IPS-NIHi7 (cell line): ENCODE results near the gene PTPRO.

Experiments
- DNase-seq: peaks from one replicate; pipeline ENCODE4 v3.0.0; 2012; ENCODE audit warnings: mixed read lengths; ENCODE audit errors: extremely low spot score

Gene PTPRO

GRCh38 chr12:15350643-15351042, 28.3 kb downstream of the PTPRO start:
- DNase-seq = no peak

GRCh38 chr12:15355766-15356165, 33.5 kb downstream of the PTPRO start:
- DNase-seq = no peak

- DNase-seq = no peak
Measured at GRCh38 chr12:15356951-15357364, 34.6 kb downstream of the PTPRO start.

- DNase-seq = no peak
Measured at GRCh38 chr12:15364221-15365160, 42.2 kb downstream of the PTPRO start.

- DNase-seq = no peak
Measured at GRCh38 chr12:15368812-15369211, 46.5 kb downstream of the PTPRO start.

DNA sequence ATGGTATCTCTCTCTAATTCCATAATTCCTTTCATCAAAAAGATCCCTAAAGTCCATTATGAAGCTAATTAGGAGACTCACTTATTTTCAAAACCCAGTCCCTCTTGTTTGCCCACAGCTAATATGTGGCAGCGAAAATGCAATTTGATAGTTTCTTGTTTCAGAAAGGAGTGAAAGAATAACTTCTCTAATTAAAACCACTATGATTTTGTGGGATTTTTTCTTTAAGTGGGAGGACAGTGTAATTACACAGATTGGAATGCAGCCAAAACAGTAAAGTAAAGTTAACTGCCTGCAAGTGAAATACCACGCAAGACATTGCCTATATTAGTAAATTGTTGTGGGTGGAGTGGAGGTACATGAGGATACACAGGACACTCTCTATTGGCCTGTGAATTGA, 50.0 kb downstream of the PTPRO start:
- no peak for DNase-seq

DNA sequence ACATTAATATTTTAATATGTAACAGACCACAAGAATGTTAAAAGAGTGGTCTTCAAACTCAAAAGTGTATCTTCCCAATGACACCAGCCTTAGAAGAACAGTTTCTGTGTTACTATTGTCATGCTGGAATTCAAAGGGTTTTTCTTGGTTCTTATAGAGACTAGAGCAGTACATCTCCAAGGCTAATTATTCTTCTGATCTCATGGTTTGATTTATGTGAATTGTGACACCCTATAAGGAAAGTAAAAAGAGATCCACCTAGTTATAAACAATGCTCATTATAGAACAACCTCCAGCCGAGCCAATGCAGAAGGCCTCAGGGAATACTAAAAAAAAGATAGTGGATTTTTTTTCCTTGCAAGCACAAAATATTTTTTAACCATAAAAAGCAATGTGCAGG, 65.5 kb downstream of the PTPRO start:
- DNase-seq = no peak

DNA sequence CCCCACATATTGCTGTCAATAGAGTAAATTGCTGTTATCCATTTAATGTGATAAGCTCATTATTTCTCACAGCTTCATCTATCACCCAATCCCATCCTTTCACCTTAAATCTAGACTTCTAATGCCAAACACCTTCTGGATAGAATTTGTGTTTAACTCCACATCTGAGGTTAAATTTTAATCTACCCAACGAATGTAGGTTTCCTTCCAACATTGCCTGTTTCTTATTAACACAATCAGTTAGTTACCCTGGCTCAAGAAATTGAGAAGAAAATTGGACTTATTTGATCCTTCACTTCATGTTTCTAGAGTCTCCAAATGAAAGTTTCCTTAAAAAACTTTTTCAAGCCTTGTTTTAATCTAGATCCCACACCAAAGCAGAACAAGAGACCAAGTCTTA, 67.3 kb downstream of the PTPRO start:
- no peak for DNase-seq

- no peak for DNase-seq
Measured at GRCh38 chr12:15393037-15393436, 70.7 kb downstream of the PTPRO start.

DNA sequence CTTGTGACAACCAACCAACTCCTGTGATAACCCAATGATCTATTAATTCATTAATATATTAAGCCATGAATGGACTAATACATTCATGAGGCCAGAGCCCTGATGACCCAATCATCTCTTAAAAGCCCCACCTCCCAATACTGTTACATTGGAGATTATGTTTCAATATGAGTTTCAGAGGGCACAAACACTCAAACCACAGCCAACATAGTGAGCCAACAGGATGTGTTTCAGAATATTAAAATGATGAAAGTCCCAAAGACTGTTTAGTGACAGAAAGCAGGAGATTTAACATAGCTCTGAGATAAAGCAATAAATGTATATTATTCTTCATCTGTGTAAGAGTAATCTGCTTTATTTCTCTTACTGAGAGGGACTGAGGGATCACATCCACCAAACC, 71.7 kb downstream of the PTPRO start:
- DNase-seq = no peak

DNA sequence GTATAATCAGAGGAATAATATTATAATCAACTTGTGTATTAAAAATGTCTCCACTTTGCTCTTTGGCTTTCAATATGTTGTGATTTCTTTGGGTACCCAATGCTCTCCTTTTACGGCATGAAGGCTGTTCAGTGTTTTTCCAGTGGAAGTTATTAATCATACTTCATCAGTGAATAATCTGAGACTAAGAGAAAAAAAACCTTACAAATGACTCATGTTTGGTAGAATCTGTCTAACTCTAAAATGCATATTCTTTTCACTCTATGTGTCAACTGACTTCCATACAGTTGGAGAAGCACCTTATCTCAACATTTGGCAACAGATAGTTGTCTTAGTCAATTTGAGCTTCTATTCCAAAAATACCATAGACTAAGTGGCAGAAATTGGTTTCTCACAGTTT, 82.2 kb downstream of the PTPRO start:
- DNase-seq = no peak

DNA sequence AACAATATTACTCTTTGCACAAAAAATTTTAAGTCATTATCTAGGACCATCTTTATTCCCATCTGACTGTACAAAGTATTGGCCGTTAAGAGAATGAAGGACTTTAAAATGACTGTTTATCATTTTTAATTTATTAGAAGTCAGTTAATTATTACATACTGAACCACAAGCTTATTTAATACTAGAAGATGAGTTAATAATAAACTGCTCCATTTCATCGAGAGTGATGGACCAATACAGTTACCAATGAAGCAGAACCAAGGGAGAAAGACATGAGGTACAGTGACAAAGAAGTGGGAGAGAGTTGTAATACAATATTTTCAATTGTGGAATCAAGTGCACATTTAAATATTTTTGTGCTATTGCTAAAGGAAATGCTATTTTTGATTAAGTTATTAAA, 83.3 kb downstream of the PTPRO start:
- no peak for DNase-seq

- DNase-seq = no peak
Measured at GRCh38 chr12:15407025-15407424, 84.7 kb downstream of the PTPRO start.

DNA sequence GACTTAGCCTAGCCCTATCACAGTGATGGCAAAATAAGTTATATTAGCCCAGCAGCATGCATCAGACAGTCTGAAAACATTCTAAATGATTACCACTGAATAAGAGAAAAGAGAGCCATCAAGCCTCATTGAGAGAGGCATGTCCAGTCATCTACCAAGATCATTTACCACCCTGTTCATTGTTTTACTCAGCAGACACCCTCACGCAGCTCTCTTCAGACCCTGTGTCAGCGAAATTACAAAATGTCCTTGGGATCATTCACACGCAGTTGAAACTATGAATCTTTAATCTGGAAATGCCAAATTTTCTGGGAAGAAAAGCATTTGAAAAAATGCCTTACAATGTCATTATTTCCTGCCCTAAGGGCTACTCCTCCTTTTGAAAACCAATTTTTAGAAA, 89.5 kb downstream of the PTPRO start:
- no peak for DNase-seq

- no peak for DNase-seq
Measured at GRCh38 chr12:15417691-15418090, 95.4 kb downstream of the PTPRO start.

GRCh38 chr12:15423629-15424028, 101.3 kb downstream of the PTPRO start:
- no peak for DNase-seq

- DNase-seq = no peak
Measured at GRCh38 chr12:15427913-15428312, 105.6 kb downstream of the PTPRO start.

DNA sequence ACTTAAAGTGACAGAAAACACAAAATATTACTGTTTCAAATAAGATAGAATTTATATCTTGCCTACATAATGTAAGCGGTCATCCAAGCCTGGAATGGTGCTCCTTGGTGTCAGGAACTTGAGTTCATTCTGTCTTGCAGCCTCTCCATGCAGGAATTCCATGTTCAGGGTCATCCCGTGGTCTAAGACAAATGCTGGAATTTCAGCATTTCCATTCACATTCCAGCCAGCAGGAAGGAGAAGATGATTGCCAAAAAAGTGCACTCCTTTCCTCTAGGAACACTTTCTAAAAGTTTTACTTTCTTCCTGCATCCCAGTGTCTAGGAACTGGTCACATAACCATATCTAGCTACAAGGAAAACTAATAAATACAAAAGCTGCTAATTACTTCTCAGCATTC, 106.3 kb downstream of the PTPRO start:
- DNase-seq = no peak

- no peak for DNase-seq
Measured at GRCh38 chr12:15429262-15429661, 107.0 kb downstream of the PTPRO start.

- peak; percentile 17 for DNase-seq
Measured at GRCh38 chr12:15435597-15435996, 113.3 kb downstream of the PTPRO start.

- DNase-seq = no peak
Measured at GRCh38 chr12:15439459-15439858, 117.2 kb downstream of the PTPRO start.

DNA sequence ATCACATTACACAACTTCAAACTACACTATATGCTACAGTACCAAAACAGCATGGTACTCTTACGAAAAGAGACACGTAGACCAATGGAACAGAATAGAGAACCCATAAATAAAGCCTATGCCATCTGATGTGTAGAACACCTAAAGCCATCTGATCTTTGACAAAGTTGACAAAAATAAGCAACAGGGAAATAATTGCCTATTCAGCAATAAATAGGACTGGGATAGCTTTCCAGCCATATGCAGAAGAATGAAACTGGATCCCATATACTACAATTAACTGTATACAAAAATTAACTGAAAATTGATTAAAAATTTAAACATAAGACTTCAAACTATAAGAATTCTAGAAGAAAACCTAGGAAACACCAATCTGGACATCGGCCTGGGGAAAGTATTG, 120.7 kb downstream of the PTPRO start:
- DNase-seq = no peak

- DNase-seq = no peak
Measured at GRCh38 chr12:15443611-15444010, 121.3 kb downstream of the PTPRO start.

GRCh38 chr12:15444523-15444922, 122.2 kb downstream of the PTPRO start:
- no peak for DNase-seq
